Occipital lobe (tissue), 2 donors: Measurements from ENCODE around the gene GIMAP2. TPM values are rescaled to one million over a fixed set of nuclear protein-coding genes. Genes with fewer than 3 reads are reported as not detected.
"Not testable (repeated sequence)": the region's sequence is repeated elsewhere in the genome, so short reads cannot be mapped to it uniquely, and the experiment has no call there.

Source experiments
- DNase-seq: peaks from one replicate; lab custom pipeline; 2025; lab: John Stamatoyannopoulos, UW
- total RNA-seq: library from RNA; depleted of rRNA; stranded (reverse); fragments of >200 nt; gene quantifications from one replicate; pipeline ENCODE4 v1.2.3, GENCODE V29; 2014

GIMAP2 gene
- total RNA-seq: 4.4 TPM

- DNase-seq: no peak
These were observed at the start of gene GIMAP2 for GRCh38 chr7:150685219-150686029. TSS of gene GIMAP2 (plus strand) at chr7:150685706. CDS start at chr7:150687060, 1,354 bp downstream.

DNA sequence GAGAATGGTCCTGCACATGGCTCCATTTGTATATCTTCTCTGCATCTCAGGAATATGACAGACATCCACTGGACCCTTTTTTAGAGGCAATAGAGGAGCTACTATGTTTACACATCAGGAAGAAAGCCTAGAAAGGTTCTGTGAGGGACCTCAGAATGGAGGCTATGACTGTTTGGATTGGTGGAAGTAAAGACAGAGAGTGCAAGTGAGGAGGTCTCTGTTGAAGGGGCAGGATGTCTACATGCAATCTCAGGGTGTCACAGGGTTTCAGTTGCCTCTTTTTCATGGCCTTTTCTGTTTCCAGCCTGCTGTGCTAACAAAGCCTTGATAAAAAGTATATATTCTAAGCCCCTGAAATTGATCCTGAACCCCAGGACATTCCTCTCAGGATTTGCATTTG, 43.7 kb upstream of the GIMAP2 start:
- DNase-seq: no peak

DNA sequence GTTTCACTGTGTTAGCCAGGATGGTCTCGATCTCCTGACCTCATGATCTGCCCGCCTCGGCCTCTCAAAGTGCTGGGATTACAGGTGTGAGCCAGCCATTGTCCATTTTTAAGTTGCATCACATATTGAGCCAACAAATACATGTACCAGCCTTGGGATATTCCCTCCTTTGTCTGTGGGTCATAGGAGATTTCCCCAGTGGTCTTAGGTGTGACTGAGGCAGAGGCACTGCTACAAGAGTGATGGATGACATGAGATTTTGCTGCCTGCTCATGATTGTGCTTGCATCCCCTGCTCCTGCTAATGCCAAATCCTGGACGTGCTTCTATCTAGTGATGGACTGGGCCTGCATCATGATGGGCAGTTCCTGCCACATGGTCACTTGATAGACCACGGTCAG, 42.6 kb upstream of the GIMAP2 start:
- no peak for DNase-seq

GRCh38 chr7:150645259-150646020, 40.1 kb upstream of the GIMAP2 start:
- DNase-seq: no peak

DNA sequence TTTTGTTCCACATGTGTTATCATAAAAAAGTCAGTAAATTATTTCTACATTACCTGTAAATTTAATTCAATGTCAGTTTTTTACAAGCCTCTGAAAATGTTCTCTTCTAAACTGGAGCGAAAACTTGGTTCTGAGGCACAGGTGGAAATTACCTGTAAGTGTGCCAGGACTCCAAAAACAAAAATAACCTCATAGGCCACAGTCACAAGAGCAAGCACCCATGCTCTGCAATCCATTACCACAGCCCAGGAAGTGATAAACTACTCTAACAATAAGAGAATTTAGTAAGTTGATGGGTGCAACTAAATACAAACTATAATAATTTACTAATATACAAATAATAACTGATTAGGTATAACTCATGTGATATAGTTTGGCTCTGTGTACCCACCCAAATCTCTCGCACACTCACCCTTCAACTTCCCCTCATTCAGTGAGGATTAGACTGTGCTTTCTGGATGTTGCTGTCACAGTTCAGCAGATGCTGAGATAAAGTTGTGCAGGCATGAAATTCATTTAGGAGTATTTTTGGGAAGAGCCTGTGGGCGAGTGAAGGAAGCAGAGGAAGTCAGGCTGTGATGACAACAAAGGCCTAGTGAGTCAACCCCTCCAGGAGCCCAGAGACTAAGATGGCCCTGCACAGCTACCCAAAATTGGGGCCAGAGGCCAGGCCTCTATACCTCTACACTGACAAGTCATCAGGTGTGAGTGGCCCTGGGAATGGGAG, 37.0 kb upstream of the GIMAP2 start:
- no peak for DNase-seq

DNA sequence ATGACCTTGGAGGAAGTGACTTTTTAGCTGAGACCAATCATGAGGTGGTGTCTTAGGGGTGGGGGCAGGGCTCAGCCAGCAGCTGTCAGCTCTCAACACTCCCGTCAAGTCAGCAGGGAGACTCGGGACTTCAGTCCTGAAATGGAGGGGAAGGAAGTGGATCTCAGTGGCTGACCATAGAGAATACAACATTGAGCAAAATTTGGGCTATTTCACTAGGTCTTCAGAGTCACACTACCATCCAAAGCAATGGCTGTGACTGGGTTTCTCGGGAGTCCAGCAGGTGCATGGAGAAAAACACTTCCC, 36.5 kb upstream of the GIMAP2 start:
- DNase-seq: no peak

GRCh38 chr7:150654692-150655091, 30.8 kb upstream of the GIMAP2 start:
- no peak for DNase-seq

DNA sequence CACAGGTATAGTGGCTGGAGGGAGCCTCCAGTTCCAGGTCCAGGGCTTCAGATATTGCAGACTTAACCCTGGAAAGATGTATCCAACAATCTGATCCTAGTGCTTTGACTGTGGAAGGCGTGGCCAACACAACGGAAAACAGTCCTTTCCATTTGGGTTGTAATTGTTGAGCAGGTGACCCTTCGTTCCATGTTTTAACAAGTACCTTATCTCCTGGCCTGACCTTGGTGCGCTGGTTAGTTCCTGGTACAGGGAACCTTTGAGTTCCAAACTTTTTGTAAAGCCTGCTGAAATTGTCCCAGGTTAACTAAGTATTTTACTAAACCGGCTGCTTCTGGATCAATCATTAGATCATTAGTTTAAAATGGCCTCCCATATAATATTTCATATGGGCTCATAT, 29.5 kb upstream of the GIMAP2 start:
- DNase-seq: no peak

- no peak for DNase-seq
These were observed 28.0 kb upstream of the GIMAP2 start for GRCh38 chr7:150657526-150657925.

DNA sequence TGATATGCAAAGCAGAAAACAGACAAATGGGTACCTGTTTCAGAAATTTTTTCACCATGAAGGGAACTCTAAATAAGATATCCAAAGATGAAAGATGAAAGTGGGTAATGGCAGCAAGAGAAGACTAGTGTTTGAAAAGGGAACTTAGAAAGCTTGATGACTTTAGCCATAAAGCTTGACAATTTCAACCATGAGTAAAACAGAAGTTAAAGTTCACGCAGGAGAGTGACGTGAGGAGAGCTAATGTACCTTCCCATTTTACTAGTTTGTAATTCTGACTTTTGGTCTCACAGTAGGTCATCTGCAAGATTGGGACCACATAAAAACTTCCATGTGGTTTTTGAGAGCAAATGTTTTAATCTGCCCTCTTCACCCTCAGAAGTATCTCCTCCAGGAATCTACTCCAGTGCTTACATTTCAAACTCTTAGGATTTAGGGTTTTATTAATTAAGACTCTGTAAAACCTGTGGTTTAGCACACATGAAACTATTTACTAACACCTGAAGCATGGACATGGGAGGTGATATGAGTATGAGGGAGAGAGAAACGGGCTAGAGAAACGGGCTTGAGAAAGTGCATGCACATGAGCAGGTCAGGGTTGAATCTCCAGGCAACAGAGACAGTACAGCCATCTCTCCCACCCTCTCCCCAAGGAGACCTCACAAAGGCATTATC, 24.4 kb upstream of the GIMAP2 start:
- DNase-seq: no peak

GRCh38 chr7:150662821-150663220, 22.7 kb upstream of the GIMAP2 start:
- not testable (repeated sequence) for DNase-seq

- DNase-seq: no peak
These were observed 21.6 kb upstream of the GIMAP2 start for GRCh38 chr7:150663802-150664494.

GRCh38 chr7:150665089-150665748, 20.3 kb upstream of the GIMAP2 start:
- DNase-seq: no peak

GRCh38 chr7:150665896-150666295, 19.6 kb upstream of the GIMAP2 start:
- no peak for DNase-seq

GRCh38 chr7:150666412-150666811, 19.1 kb upstream of the GIMAP2 start:
- no peak for DNase-seq

DNA sequence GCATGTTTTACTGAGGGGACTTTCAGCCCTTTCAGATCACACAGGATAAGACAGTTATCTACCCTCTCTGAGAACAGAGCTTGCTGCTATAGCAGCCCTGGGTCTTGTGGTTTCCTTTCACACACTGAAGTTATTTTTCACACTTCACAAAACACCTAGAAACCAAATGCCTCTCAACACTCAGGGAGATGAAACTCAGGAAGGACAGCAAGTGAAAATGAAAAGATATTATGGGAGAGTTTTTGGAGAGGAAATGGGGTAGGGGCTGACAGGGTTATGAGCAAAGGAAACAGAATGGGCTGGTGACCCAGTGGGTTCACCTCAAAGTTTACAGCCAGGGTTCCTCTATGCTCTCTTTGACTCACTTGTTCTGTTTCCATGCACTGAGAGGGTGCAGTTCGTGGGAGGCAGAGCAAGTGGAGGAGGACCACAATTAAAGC, 17.0 kb upstream of the GIMAP2 start:
- DNase-seq: no peak

DNA sequence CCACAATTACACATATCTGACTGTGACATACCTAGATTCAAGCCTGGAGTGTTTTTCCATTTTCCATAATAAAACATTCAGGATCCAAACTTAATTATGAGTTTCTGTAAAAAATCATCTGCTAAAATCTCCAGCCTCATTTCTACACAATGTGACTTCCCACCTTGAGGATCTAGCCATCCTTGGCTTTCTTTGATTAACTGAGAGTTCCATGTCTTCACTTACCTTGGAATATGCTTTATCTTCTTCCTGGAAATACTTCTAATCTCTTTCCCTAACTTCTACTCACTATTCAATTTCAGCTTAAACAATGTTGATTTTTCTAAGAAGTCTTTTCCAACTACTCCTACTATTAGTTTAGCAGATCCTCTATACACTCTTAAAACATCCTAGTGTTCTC, 16.5 kb upstream of the GIMAP2 start:
- DNase-seq: no peak

DNA sequence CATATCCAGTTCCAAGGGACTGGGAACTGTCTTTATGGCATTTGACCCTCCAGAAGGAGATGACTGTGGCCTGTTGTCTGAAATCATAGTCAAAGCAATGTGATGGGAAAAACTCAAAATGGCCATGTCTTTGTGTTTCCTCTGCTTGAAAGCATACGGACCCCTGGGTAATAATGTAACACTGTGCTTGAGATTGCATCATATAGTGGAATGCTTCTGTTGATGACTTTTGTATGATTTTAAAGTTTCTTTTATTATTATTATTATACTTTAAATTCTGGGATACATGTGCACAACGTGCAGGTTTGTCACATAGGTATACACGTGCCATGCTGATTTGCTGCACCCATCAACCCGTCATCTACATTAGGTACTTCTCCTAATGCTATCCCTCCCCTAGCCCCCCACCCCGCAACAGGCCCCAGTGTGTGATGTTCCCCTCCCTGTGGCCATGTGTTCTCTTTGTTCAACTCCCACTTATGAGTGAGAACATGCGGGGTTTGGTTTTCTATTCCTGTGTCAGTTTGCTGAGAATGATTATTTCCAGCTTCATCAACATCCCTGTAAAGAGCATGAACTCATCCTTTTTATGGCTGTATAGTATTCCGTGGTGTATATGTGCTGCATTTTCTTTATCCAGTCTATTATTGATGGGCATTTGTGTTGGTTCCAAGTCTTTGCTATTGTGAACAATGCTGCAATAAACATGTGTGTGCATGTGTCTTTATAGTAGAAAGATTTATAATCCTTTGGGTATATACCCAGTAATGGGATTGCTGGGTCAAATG, 13.5 kb upstream of the GIMAP2 start:
- DNase-seq: not testable (repeated sequence)

DNA sequence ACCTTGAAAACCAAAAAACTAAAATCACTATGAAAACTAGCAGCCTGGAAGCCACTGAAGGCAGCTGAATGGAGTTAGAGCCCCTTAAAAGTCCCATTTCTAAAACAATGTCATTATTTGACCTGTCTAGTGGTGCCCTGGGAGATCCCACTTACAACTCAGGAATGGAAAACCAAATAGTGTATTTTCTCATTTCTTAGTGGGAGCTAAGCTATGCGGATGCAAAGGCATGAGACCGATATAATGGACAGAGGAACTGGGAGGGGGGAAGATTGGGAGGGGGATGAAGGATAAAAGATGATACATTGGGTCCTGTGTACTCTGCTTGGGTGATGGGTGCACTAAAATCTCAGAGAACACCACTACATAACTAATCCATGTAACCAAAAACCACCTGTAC, 9.8 kb upstream of the GIMAP2 start:
- DNase-seq: no peak

DNA sequence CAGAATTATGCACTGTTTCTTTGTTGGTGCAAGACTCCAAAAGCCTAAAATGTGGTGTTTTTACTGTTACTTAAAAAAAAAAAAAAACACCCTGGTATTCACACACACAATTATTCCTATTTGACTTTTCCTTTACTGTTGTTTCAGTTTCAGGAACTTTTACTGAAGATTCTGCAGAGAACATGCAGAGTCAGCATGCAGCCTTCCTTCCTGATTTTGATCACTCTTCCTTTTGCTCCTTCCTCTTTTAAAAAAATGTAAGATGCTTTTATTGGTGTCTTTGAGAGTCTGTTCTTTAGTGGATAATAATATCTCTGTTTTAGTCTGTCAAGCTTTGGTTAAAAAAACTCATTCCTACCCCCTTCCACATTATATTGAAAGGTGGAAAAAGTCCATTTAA, 9.2 kb upstream of the GIMAP2 start:
- DNase-seq: not testable (repeated sequence)
